ENCODE measurements around the gene GHRL.

DNA sequence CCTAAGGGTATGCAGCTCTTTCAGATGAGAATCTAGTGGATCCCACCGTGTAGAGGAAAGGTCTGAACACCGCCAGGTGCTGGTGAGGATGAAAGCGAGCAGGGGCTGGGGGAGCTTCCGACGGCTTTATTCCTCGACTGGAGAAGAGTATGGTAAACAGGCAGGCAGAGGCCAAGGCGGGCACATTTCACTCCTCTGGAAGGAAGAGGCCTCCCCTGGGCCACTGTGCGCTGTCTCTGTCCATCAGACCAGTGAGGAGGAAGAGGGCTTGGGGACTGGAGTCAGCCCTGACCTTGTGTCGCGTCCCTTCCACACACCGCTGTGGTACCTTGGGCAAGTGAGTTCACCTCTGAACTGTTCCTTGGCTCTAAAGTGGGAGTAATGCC is 4.2 kb downstream of the GHRL start:
- TF ChIP-seq POLR2A (IDR thresholded peaks at IDR 0.05) (no peak), EP300 (IDR thresholded peaks at IDR 0.05; ENCODE audit: low read depth) (no peak), POLR2AphosphoS5 (IDR thresholded peaks at IDR 0.05) (no peak)
